ENCODE results near the gene LGALS1.

Gene LGALS1

DNA sequence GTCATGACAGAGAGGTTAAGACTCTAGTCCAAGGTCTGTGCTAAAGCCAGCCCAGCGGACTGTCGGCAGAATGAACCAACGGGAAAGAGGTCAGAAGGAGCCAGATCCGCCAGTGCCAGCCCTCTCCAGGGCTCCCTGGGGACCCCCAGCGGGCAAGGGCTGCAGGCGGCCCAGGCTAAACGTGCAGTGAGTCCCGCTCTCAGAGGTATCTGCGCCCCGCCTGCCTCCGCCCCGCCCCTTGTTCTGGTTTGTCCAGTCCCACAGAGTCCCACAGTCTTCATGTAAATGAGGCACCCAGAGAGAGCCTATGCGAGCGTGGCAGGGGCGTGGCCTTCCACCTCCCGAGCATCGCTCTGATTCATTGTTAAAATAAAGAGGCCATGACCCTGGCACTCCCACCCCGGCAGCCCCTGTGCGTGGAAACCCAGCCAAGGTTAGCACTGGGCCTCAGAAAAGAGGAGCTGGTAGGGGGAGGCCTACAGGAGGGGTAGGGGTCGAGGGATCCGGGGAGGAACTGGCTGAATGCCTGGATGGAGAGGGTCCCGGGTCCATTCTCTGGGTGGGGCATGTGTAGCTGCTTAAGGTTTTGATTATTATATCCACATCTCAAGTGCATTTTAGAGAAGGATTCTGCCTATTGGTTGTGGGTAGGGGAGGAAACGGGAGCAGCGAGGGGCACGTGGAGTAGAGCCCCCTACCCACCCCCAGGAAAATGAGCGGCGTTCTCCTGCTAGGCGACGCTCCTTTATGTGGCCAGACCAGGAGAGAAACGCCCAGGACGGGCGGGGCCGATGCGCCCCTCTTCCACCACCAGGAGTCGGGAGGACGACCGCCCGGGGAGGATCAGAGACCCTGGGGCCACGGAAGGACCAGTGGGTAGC is 21.5 kb downstream of the LGALS1 start, which contains the start of gene TRIOBP:
Gene TRIOBP (plus strand): TSS at position 392 of the 881 bp plus-strand sequence. CDS start 4,318 bp downstream, outside the sequence.
- Histone ChIP-seq H3K9me3 (ENCODE audit: control insufficient read depth, insufficient read depth, low read length) (no peaks in the 10 kb centered on the region), H3K4me3 (ENCODE audit: low read depth, low read length) (peak within 1 kb of the TSS; percentile 80), H3K36me3 (ENCODE audit: control insufficient read depth, insufficient read depth, low read length) (peaks cover 31% of the 10 kb centered on the region), H3K27ac (ENCODE audit: low read depth, low read length) (peak within 1 kb of the TSS; percentile 78), H3K27me3 (ENCODE audit: control insufficient read depth, insufficient read depth, low read length) (no peaks in the 10 kb centered on the region), H3K4me1 (ENCODE audit: control insufficient read depth, insufficient read depth, low read length) (no peaks in the 10 kb centered on the region; the same call in 1 of the 2 replicates), H3K9ac (ENCODE audit: low read depth, low read length) (peak within 1 kb of the TSS; percentile 68)

DNA sequence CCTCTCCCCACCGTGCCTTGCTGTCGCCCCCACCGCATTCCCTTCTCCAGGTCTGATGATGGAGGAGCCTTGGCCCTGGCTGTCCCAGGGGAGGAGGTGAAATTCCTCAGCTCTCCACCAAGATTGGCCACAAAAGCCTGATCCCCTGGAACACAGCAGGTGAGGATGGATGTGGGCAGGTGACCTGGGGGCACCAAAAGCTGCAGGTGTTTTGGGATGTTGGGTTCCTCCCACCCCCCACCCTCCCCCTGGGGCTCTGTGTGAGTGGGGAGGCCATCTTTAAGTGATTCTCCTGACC is 22.1 kb downstream of the LGALS1 start:
- Histone ChIP-seq H3K4me1 (ENCODE audit: control insufficient read depth, insufficient read depth, low read length) (no peaks in the 10 kb centered on the region; the same call in 1 of the 2 replicates), H3K27me3 (ENCODE audit: control insufficient read depth, insufficient read depth, low read length) (no peaks in the 10 kb centered on the region), H3K27ac (ENCODE audit: low read depth, low read length) (peak overlapping the region; percentile 78), H3K9ac (ENCODE audit: low read depth, low read length) (peak overlapping the region; percentile 68), H3K4me3 (ENCODE audit: low read depth, low read length) (peak overlapping the region; percentile 80), H3K36me3 (ENCODE audit: control insufficient read depth, insufficient read depth, low read length) (peaks cover 31% of the 10 kb centered on the region), H3K9me3 (ENCODE audit: control insufficient read depth, insufficient read depth, low read length) (no peaks in the 10 kb centered on the region)

DNA sequence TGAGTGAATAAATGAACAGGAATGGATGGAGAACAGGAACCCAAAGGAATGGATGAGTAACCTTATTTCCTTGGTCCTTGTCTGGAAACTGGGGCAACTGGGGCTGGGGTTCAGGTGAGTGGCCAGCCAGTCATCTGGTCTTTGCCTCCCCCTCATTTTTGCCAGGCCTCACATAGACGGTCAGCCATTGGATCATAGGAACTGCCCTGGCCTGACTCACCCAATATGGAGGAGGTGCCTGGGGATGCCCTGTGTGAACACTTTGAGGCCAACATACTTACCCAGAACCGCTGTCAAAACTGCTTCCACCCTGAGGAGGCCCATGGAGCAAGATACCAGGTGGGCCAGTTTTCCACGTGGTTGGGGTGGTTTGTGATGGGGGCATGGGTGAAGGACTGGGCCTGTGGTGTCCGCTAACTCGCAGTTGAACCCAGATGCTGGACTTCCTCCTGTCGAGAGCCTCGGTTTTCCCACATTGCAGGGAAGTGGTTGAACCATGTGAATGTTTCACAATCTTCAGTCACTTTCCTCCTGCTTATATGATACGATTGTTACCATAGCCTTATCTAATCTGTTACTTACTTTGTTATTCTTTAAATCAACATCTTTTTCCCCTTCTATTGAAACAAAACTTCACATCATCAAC is 25.8 kb downstream of the LGALS1 start:
- no peak overlapping the region for H3K27ac ChIP-seq (ENCODE audit: low read depth, low read length)
- no peak overlapping the region for H3K4me3 ChIP-seq (ENCODE audit: low read depth, low read length)
- H3K27me3 ChIP-seq (ENCODE audit: control insufficient read depth, insufficient read depth, low read length) = no peaks in the 10 kb centered on the region
- H3K4me1 ChIP-seq (ENCODE audit: control insufficient read depth, insufficient read depth, low read length) = no peaks in the 10 kb centered on the region; the same call in 1 of the 2 replicates
- peaks cover 51% of the 10 kb centered on the region for H3K36me3 ChIP-seq (ENCODE audit: control insufficient read depth, insufficient read depth, low read length)
- H3K9ac ChIP-seq (ENCODE audit: low read depth, low read length) = no peak overlapping the region
- no peaks in the 10 kb centered on the region for H3K9me3 ChIP-seq (ENCODE audit: control insufficient read depth, insufficient read depth, low read length)

DNA sequence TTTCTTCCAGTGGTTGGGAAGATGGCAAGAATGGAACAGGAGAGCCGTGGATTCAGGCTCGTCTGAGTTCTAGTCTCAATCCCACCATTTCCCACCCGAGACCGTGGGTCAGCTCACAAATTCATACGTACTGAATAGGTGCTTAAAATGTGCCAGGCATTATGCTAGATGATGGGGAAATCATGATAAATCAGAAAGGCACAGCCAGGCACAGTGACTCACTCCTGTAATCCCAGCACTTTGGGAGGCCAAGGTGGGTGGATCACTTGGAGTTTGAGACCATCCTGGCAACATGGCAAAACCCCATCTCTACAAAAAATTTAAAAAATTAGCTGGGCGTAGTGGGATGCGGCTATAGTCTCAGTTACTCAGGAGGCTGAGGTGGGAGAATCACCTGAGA is 28.5 kb downstream of the LGALS1 start:
- Histone ChIP-seq H3K36me3 (ENCODE audit: control insufficient read depth, insufficient read depth, low read length) (peaks cover 57% of the 10 kb centered on the region), H3K9me3 (ENCODE audit: control insufficient read depth, insufficient read depth, low read length) (no peaks in the 10 kb centered on the region), H3K4me1 (ENCODE audit: control insufficient read depth, insufficient read depth, low read length) (no peaks in the 10 kb centered on the region), H3K9ac (ENCODE audit: low read depth, low read length) (no peak overlapping the region), H3K27ac (ENCODE audit: low read depth, low read length) (no peak overlapping the region), H3K4me3 (ENCODE audit: low read depth, low read length) (no peak overlapping the region), H3K27me3 (ENCODE audit: control insufficient read depth, insufficient read depth, low read length) (no peaks in the 10 kb centered on the region)

DNA sequence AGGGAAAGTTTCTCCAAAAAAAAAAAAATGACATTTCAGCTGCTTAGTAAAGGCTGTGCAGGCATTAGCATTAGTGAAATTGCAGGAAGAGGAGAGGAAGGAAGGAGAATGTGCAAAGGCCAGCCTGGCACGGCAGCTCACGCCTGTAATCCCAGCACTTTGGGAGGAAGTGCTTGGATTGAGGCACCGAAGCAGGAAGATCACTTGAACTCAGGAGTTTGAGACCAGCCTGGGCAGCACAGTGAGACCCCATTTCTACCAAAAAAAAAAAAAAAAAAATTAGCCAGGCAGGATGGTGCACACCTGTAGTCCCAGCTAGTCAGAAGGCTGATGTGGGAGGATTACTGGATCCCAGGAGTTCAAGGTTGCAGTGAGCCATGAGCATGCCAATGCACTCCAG is 29.2 kb downstream of the LGALS1 start:
- H3K4me1 ChIP-seq (ENCODE audit: control insufficient read depth, insufficient read depth, low read length) = no peaks in the 10 kb centered on the region
- no peak overlapping the region for H3K27ac ChIP-seq (ENCODE audit: low read depth, low read length)
- H3K27me3 ChIP-seq (ENCODE audit: control insufficient read depth, insufficient read depth, low read length) = no peaks in the 10 kb centered on the region
- no peak overlapping the region for H3K4me3 ChIP-seq (ENCODE audit: low read depth, low read length)
- H3K36me3 ChIP-seq (ENCODE audit: control insufficient read depth, insufficient read depth, low read length) = peaks cover 52% of the 10 kb centered on the region
- H3K9me3 ChIP-seq (ENCODE audit: control insufficient read depth, insufficient read depth, low read length) = no peaks in the 10 kb centered on the region
- no peak overlapping the region for H3K9ac ChIP-seq (ENCODE audit: low read depth, low read length)

DNA sequence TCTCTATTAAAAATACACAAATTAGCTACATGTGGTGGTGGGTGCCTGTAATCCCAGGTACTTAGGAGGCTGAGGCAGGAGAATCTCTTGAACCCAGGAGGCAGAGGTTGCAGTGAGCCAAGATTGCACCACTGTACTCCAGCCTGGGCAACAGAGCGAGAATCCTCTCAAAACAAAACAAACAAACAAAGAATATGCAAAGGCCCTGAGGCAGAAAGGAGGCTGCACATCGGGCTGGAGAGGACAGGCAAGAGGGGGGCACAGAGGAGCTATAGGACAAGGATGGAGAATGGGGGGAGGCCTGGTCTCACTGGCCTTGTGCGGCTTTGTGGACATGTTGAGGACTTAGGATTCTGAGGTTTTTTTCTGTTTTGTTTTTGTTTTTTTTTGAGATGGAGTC is 29.8 kb downstream of the LGALS1 start:
- no peak overlapping the region for H3K9ac ChIP-seq (ENCODE audit: low read depth, low read length)
- no peaks in the 10 kb centered on the region for H3K4me1 ChIP-seq (ENCODE audit: control insufficient read depth, insufficient read depth, low read length)
- H3K9me3 ChIP-seq (ENCODE audit: control insufficient read depth, insufficient read depth, low read length) = no peaks in the 10 kb centered on the region
- H3K36me3 ChIP-seq (ENCODE audit: control insufficient read depth, insufficient read depth, low read length) = peaks cover 55% of the 10 kb centered on the region
- no peaks in the 10 kb centered on the region for H3K27me3 ChIP-seq (ENCODE audit: control insufficient read depth, insufficient read depth, low read length)
- H3K4me3 ChIP-seq (ENCODE audit: low read depth, low read length) = no peak overlapping the region
- no peak overlapping the region for H3K27ac ChIP-seq (ENCODE audit: low read depth, low read length)

DNA sequence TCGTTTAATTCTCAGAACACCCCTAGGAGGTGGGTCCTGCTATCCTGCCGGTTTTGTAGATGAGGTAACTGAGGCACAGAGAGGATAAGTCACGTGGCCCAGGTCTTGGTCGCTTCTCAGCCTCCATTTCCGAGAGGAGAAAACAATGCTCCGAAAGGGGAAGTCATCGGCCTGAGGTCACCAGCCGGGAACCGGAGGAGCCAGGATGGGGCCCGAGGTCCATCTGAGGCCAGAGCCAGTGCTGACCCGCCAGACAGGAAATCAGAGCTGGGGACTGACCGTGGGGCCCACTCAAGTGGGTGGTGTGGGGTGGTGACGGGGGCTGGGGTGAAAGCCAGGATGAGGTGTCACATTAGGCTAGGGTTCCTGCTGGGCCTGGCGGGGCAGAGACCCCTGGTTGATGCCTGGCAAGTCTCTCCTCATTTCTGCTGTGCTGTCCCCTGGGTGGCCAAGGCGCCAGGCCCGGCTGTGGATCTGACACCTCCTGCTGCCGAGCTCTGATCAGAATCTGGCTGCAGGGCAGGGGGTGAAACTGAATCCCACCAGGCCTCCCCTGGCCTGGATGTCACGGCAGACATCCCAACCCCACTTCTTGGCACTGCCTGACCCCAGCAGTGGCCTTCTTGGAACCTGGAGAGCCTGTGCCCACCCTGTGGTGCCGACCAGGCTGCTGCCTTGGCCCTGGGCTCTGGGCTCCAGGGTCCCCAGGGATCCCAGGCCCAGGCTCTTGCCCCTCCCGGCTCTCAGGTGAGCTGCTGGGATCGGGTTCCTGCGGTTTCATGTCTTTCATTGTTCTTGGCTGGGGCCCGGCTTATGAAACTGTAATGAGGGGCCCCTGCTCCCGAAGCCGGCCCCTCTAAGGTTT is 33.4 kb downstream of the LGALS1 start:
- H3K9me3 ChIP-seq (ENCODE audit: control insufficient read depth, insufficient read depth, low read length) = no peaks in the 10 kb centered on the region
- H3K4me3 ChIP-seq (ENCODE audit: low read depth, low read length) = no peak overlapping the region
- H3K27ac ChIP-seq (ENCODE audit: low read depth, low read length) = no peak overlapping the region
- no peaks in the 10 kb centered on the region for H3K27me3 ChIP-seq (ENCODE audit: control insufficient read depth, insufficient read depth, low read length)
- H3K9ac ChIP-seq (ENCODE audit: low read depth, low read length) = no peak overlapping the region
- no peaks in the 10 kb centered on the region for H3K4me1 ChIP-seq (ENCODE audit: control insufficient read depth, insufficient read depth, low read length)
- H3K36me3 ChIP-seq (ENCODE audit: control insufficient read depth, insufficient read depth, low read length) = peaks cover 52% of the 10 kb centered on the region

DNA sequence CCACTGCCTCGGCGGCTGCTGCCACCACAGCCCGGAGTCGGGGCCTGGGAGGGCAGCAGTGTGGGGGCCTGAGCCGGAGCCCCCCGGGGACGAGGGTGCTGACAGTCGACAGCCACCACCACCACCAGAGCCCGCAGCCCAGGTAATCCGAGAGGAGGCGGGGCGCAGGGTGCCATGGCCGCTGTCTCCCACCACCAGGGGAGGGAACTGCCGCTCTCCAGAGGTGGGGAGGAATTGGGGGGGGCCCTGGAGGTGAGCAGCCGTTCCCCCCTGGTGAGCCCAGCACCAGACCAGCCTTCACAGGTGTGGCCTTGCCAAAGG is 34.0 kb downstream of the LGALS1 start:
- Histone ChIP-seq H3K27me3 (ENCODE audit: control insufficient read depth, insufficient read depth, low read length) (no peaks in the 10 kb centered on the region), H3K9ac (ENCODE audit: low read depth, low read length) (no peak overlapping the region), H3K27ac (ENCODE audit: low read depth, low read length) (no peak overlapping the region), H3K4me3 (ENCODE audit: low read depth, low read length) (no peak overlapping the region), H3K36me3 (ENCODE audit: control insufficient read depth, insufficient read depth, low read length) (peaks cover 50% of the 10 kb centered on the region), H3K4me1 (ENCODE audit: control insufficient read depth, insufficient read depth, low read length) (no peaks in the 10 kb centered on the region), H3K9me3 (ENCODE audit: control insufficient read depth, insufficient read depth, low read length) (no peaks in the 10 kb centered on the region)

DNA sequence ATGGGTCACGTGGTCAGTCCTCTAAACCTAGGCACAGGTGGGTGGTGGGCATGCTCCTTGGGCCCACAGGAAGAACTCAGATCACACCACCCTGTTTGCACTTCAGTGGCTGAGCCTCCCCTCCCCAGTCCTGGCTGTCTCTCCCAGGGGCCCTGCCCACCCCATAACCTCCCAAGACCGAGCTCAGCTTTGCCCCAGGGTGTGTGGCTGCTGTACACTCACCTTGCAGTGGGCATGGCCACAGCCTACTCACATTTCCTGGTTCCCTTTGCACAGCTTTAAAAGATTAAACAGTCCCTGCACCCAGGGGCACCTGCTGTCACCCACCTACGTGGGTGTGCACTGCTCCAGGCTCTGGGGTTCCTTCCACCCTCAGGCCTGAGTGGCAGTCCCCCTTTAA is 35.2 kb downstream of the LGALS1 start:
- Histone ChIP-seq H3K9me3 (ENCODE audit: control insufficient read depth, insufficient read depth, low read length) (no peaks in the 10 kb centered on the region), H3K27ac (ENCODE audit: low read depth, low read length) (no peak overlapping the region), H3K4me1 (ENCODE audit: control insufficient read depth, insufficient read depth, low read length) (no peaks in the 10 kb centered on the region), H3K9ac (ENCODE audit: low read depth, low read length) (no peak overlapping the region), H3K27me3 (ENCODE audit: control insufficient read depth, insufficient read depth, low read length) (no peaks in the 10 kb centered on the region), H3K36me3 (ENCODE audit: control insufficient read depth, insufficient read depth, low read length) (peaks cover 45% of the 10 kb centered on the region), H3K4me3 (ENCODE audit: low read depth, low read length) (no peak overlapping the region)

DNA sequence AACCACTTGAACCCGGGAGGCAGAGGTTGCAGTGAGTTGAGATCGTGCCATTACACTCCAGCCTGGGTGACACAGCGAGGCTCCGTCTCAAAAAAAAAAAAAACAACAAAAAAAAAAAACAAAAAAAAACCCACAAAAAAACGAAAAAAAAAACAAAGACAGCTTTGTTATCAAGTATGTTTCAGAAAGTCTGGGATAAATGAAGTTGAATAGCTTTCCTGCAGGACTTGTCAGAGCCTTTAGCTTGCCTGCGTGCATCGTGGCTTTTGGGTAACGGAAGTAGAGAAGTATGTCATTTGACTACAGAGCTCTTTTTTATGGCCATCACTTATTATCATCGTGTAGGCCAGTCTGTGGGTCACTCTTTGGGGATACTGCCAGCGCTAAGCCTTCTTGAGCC is 36.1 kb downstream of the LGALS1 start:
- peaks cover 41% of the 10 kb centered on the region for H3K36me3 ChIP-seq (ENCODE audit: control insufficient read depth, insufficient read depth, low read length)
- no peaks in the 10 kb centered on the region for H3K27me3 ChIP-seq (ENCODE audit: control insufficient read depth, insufficient read depth, low read length)
- no peak overlapping the region for H3K9ac ChIP-seq (ENCODE audit: low read depth, low read length)
- no peaks in the 10 kb centered on the region for H3K9me3 ChIP-seq (ENCODE audit: control insufficient read depth, insufficient read depth, low read length)
- H3K27ac ChIP-seq (ENCODE audit: low read depth, low read length) = no peak overlapping the region
- H3K4me3 ChIP-seq (ENCODE audit: low read depth, low read length) = no peak overlapping the region
- H3K4me1 ChIP-seq (ENCODE audit: control insufficient read depth, insufficient read depth, low read length) = no peaks in the 10 kb centered on the region

DNA sequence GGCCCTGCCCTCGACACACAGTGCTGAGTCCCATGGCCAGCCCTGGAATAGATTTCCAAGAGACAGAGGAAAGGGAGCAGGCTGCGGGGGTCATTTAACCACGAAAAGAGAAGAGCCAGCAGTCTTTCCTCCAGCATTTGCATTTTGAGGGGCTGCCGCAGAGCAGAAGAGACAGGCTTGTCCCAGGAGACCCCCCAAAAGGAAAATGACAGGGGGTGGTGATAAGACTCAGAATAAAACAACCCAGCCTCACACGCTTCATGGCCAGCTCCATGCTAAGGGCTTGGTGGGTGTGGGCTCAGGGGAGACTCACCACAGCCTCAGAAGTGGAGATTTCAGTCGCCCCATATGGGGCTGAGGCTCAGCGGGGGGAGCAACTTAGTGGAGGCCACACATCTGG is 38.3 kb downstream of the LGALS1 start:
- H3K9ac ChIP-seq (ENCODE audit: low read depth, low read length) = no peak overlapping the region
- no peaks in the 10 kb centered on the region for H3K4me1 ChIP-seq (ENCODE audit: control insufficient read depth, insufficient read depth, low read length)

More for the DNA sequence above, 38.3 kb downstream of the LGALS1 start:
- no peak overlapping the region for H3K4me3 ChIP-seq (ENCODE audit: low read depth, low read length)
- H3K27me3 ChIP-seq (ENCODE audit: control insufficient read depth, insufficient read depth, low read length) = no peaks in the 10 kb centered on the region
- H3K9me3 ChIP-seq (ENCODE audit: control insufficient read depth, insufficient read depth, low read length) = no peaks in the 10 kb centered on the region
- H3K36me3 ChIP-seq (ENCODE audit: control insufficient read depth, insufficient read depth, low read length) = peaks cover 39% of the 10 kb centered on the region
- no peak overlapping the region for H3K27ac ChIP-seq (ENCODE audit: low read depth, low read length)
